Measurements from ENCODE around the gene CPA5. TPM values are rescaled to one million over a fixed set of nuclear protein-coding genes. Genes with fewer than 3 reads are reported as not detected.

Gene CPA5
- total and polyA plus RNA-seq, 10 of the 15 experiments (the other 5 are each of a cell fraction or from before 2014, with no cell fraction given) = 0.06 to 0.52 (median 0.29) TPM; not detected in 2

- ChIA-PET CTCF (no interaction called here), POLR2A (no interaction called here), RAD21 (ENCODE audit: unreplicated experiment) (no interaction called here), SMC1A (ENCODE audit: uncharacterized antibody, unreplicated experiment) (no interaction called here)
- H3K4me3 ChIP-seq = no peak overlapping the region
- in situ Hi-C loops (cut with MboI) = no loop called here
- 0% methylated on average over 1 of the region's 1 CpG for WGBS (ENCODE audit: insufficient coverage, insufficient replicate concordance, low lambda C conversion rate, missing lambda C conversion rate)
- H3K9me3 ChIP-seq (replicated peaks; ENCODE audit: control insufficient read depth, insufficient read depth, low read length) = no peaks in the 10 kb centered on the region; the same call in 2 of the 3 replicates
- intact Hi-C loops (cut with micrococcal nuclease; ENCODE audit: unreplicated experiment) = no loop called here
- peaks cover 15% of the 10 kb centered on the region for H3K4me1 ChIP-seq (ENCODE audit: control insufficient read depth, insufficient read depth, low read length)
- H3K27me3 ChIP-seq (replicated peaks in 1 of 2; ENCODE audit: control insufficient read depth in 2 of 2, insufficient read depth in 2 of 2, low read length in 1 of 2) = no peaks in the 10 kb centered on the region
- H3K27ac ChIP-seq (ENCODE audit: control insufficient read depth, insufficient read depth) = no peak overlapping the region
- no peak overlapping the region for H3K9ac ChIP-seq (ENCODE audit: control insufficient read depth, insufficient read depth, low read length)
- no peak for ATAC-seq
- DNase-seq (ENCODE audit: low read depth, low spot score) = no peak
- H3K36me3 ChIP-seq (ENCODE audit: control insufficient read depth in 2 of 2, insufficient read depth in 2 of 2, low read length in 1 of 2) = no peaks in the 10 kb centered on the region
- H4K20me1 ChIP-seq (ENCODE audit: control insufficient read depth, insufficient read depth) = no peaks in the 10 kb centered on the region
- FAIRE-seq = no peak
- no peaks in the 10 kb centered on the region for H3K79me2 ChIP-seq (ENCODE audit: control insufficient read depth, insufficient read depth, low read length)
- H3K4me2 ChIP-seq (ENCODE audit: control insufficient read depth, insufficient read depth) = no peak overlapping the region
- no peak overlapping the region for H2AFZ ChIP-seq (ENCODE audit: control insufficient read depth, low read depth, low read length)
- no TSS peak for BruUV-seq (replicated peaks)
- TF ChIP-seq CBX3 (IDR thresholded peaks at IDR 0.05; ENCODE audit: borderline replicate concordance, low read depth) = no peak
- TF ChIP-seq BACH1 (IDR thresholded peaks at IDR 0.05; ENCODE audit: borderline replicate concordance) = no peak
- no peak for TF ChIP-seq TBL1XR1 (IDR thresholded peaks at IDR 0.05; ENCODE audit: low read depth, low read length)
- no peak for TF ChIP-seq RAD21 (IDR thresholded peaks at IDR 0.05; ENCODE audit: insufficient read depth, low read depth, low read length)
- TF ChIP-seq EED (IDR thresholded peaks at IDR 0.05; ENCODE audit: low read depth) = no peak
- TF ChIP-seq MAX (IDR thresholded peaks at IDR 0.05; ENCODE audit: low read depth, low read length) = no peak
- TF ChIP-seq SIX5 (IDR thresholded peaks at IDR 0.05; ENCODE audit: low read depth, low read length, severe bottlenecking) = no peak
- TF ChIP-seq E2F8 (IDR thresholded peaks at IDR 0.05; ENCODE audit: low read depth, partially characterized antibody) = no peak
- TF ChIP-seq RELB (IDR thresholded peaks at IDR 0.05; ENCODE audit: low read depth) = no peak
- TF ChIP-seq BRCA1 (IDR thresholded peaks at IDR 0.05; ENCODE audit: low read depth, low read length) = no peak
- TF ChIP-seq HDAC6 (IDR thresholded peaks at IDR 0.05; ENCODE audit: unreplicated experiment) = no peak
- TF ChIP-seq USF2 (IDR thresholded peaks at IDR 0.05; ENCODE audit: borderline replicate concordance, low read depth, low read length) = no peak
- no peak for TF ChIP-seq BCL11A (IDR thresholded peaks at IDR 0.05; ENCODE audit: low read depth, low read length)
- TF ChIP-seq TCF3 (IDR thresholded peaks at IDR 0.05; ENCODE audit: borderline replicate concordance, insufficient read depth, low read depth, low read length) = no peak
- TF ChIP-seq SP1 (IDR thresholded peaks at IDR 0.05; ENCODE audit: low read depth, low read length) = no peak
- TF ChIP-seq SKIL (IDR thresholded peaks at IDR 0.05; ENCODE audit: low read depth, poor library complexity, severe bottlenecking) = no peak
- no peak for TF ChIP-seq PKNOX1 (IDR thresholded peaks at IDR 0.05)
Observed at GRCh38 chr7:130390486-130390885, 45.9 kb downstream of the CPA5 start.

Measured in GM12878 (cell line).